Fibroblast of lung (primary cell): Measurements from ENCODE around the gene MPDZ.

Experiments used
- EZH2 ChIP-seq: IDR thresholded peaks from 2 replicates; pipeline ENCODE4 v1.5.1; 2012; ENCODE audit warnings: low read length, control low read depth, mild to moderate bottlenecking; ENCODE audit errors: missing control alignments
- TF ChIP-seq, protein P1 (sequence below), 2 donors: IDR thresholded peaks in 1 of 2; conservative IDR thresholded peaks in 1 of 2; 1 replicate in 1 of 2; 2 replicates in 1 of 2; pipeline ENCODE4 v1.5.1; 2011 to 2012; ENCODE audit warnings: low read length in 2 of 2, control low read depth in 1 of 2, inconsistent platforms in 1 of 2, low read depth in 1 of 2, mild to moderate bottlenecking in 1 of 2

DNA sequence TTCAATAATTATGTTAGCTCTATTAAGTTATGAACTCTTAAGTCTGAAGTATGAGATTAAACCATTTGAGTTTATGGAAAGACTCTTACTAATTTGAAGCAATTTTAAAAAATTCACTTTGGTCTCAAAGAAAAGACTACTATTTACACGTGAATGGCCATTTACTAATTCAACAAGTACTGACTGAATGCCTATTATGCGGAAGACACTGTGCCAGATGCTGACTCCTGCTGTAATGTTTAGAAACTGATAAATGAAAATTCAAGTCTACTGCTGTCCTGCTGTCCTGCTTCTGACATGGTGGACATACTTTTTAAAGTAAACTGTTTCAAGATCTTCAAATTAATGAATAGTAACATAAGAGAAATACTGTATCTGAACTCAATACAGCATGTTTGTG, 116.2 kb downstream of the MPDZ start:
- TF ChIP-seq, protein P1, sequence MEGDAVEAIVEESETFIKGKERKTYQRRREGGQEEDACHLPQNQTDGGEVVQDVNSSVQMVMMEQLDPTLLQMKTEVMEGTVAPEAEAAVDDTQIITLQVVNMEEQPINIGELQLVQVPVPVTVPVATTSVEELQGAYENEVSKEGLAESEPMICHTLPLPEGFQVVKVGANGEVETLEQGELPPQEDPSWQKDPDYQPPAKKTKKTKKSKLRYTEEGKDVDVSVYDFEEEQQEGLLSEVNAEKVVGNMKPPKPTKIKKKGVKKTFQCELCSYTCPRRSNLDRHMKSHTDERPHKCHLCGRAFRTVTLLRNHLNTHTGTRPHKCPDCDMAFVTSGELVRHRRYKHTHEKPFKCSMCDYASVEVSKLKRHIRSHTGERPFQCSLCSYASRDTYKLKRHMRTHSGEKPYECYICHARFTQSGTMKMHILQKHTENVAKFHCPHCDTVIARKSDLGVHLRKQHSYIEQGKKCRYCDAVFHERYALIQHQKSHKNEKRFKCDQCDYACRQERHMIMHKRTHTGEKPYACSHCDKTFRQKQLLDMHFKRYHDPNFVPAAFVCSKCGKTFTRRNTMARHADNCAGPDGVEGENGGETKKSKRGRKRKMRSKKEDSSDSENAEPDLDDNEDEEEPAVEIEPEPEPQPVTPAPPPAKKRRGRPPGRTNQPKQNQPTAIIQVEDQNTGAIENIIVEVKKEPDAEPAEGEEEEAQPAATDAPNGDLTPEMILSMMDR (conservative IDR thresholded peaks at IDR 0.05 in 1 of 2, IDR thresholded peaks at IDR 0.05 in 1 of 2; ENCODE audit: low read depth in 1 of 2, low read length in 2 of 2) = no peak
- TF ChIP-seq EZH2 = no peak
